Loucy (cell line): ENCODE measurements around the gene ZNF615.
"Not testable (repeated sequence)": the region's sequence is repeated elsewhere in the genome, so short reads cannot be mapped to it uniquely, and the experiment has no call there.

Experiments
- CTCF ChIP-seq: fragments of 200-600 bp; sonication (generic); conservative IDR thresholded peaks from 2 replicates; pipeline ENCODE4 v1.5.1; 2014; ENCODE audit warnings: mild to moderate bottlenecking, antibody characterized with exemption, low read length
- EZH2phosphoT487 ChIP-seq: fragments of 200-600 bp; IDR thresholded peaks from 2 replicates; pipeline ENCODE4 v1.6.1; 2018; ENCODE audit warnings: antibody characterized with exemption, mild to moderate bottlenecking, moderate library complexity, borderline replicate concordance

- not testable (repeated sequence) for TF ChIP-seq CTCF, EZH2phosphoT487
Measured at GRCh38 chr19:51975787-51976186, 32.2 kb downstream of the ZNF615 start.
